HG02981 (cell line): Measurements from ENCODE around the gene RNF121.

ENCODE experiments used
- ATAC-seq: cut with Tn5 transposase; IDR thresholded peaks from one replicate; pipeline ENCODE4 v1.9.1; 2021; ENCODE audit warnings: mild to moderate bottlenecking, moderate library complexity; ENCODE audit not compliant: unreplicated experiment

The RNF121 gene

DNA sequence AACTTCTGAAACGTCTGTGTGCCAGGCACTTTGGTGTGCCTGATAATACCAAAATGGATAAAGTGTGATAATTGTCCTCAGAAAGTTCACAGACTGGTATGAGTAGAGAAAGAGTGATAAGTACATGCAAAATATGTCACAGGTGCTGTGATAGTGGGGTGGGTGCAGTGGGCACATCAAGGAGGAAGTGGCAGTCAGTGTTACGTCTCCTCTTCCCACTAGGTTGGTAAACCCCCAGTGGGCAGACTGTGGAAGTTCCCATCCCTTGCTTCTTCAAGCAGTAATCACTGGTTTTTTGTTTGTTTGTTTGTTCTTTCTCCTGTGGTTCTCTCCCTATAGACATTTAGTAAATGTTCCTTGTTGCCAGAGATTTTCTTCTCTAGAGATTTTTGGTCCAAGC is 5.4 kb downstream of the RNF121 start:
- no peak for ATAC-seq

DNA sequence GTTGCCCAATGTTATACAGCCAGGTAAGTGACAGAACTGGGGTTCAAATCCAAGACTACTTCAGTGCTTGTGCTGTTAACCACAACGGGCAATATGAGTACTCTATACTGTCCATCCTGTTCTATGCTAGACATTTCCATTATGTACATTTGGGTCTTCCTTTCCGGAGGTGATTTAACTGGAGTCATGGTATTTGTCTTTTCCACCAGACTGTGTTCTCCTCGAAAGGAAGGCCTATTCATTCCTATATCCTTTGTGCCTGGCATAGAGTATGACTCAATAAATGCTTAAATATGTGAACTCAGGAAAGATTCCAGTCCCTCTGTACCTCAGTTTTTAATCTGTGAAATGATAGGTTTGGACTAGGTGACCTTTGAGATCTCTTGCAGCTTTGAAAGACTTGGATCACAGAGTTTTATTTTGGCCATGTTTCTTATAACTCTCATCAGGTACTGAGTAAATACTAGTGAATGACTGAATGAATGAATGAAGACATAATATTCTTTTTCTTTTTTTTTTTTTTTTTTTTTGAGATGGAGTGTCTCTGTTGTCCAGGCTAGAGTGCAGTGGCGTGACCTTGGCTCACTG is 6.6 kb downstream of the RNF121 start:
- no peak for ATAC-seq

- no peak for ATAC-seq
These were observed 8.0 kb downstream of the RNF121 start for GRCh38 chr11:71936825-71937224.

DNA sequence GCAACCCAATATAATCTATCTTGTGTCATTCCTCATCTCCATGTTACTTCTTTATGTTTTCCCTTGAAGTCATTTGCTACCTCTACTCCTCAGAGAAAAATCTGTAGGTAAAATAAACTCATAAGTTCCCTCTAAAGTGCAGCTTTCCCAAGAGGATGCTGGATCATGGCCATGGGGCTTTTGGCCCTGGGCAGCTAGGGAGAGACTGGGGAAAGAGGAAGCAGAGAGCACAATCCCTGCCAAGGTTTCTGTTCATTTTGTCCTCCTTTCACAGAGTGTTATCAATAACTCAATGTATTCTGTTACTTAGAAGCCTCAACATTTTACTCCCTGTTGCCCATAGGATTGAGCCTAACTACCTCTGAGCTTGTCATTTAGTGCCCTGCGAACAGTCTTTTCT is 9.0 kb downstream of the RNF121 start:
- no peak for ATAC-seq

DNA sequence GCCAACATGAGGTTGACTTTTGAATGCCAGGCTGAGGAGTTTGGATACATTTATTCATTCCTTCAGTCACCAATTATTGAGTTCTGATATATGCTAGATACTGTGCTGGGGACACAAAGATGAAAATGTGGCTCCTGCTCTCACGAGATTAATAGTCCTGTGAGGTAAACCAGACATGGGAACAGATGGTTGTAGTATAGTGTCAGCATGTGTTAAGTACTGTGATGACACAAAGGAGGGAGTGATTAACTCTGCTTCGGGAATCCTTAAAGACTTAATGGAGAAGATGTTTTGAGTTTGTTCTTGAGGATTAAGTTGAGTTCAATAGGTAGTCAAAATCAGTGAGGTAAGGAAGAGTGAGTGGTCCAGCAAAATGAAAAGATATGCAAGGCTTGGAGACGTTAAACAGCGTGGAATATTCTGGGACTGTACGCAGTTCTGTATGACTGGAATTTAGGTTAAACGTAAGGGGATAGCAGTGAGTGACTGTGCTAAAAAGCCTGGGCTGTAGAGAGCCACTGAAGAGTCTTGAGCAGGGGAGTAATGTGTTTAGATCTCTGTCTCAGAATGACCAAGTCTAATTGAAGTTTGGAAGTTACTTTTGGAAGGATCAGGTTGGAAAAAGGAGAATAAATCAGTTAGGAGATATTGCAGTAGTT is 11.8 kb downstream of the RNF121 start:
- ATAC-seq = no peak

DNA sequence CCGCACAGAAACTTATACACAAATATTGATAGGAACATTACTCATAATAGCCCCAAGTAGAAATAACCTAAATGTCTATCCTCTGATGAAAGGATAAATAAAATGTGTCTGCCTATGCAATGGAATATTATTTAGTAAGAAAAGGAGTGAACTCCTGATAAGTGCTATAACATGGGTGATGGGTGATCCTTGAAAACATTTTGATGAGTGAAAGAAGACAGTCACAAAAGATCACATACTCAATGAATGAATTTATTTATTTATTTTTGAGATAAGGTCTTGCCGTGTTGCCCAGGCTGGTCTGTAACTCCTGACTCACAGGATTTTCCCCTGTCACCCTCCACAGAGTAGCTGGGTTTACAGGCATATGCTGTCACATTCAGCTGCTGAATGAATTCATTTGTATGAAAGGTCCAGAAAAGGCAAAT is 17.3 kb downstream of the RNF121 start:
- ATAC-seq = no peak

DNA sequence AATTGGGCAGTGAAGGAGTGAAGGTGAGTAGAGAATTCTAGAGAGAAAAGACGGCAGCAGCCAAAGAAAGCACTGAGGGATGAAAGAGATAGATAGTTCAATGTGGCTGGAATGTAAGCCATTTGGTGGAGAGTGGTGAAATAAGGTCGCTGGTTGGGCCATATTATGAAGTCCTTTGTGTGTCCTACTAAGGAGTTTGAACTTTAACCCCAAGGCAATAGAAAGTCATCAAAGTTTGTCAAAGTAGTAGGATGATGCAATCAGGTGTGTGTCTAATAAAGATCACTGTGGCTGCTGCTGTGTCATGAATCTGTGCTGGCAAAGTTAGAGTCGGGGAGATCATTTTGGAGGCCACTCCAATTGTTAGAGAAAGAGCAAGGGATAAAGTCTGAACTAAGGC is 18.7 kb downstream of the RNF121 start:
- no peak for ATAC-seq

GRCh38 chr11:71948314-71949027 is 19.6 kb downstream of the RNF121 start:
- no peak for ATAC-seq

DNA sequence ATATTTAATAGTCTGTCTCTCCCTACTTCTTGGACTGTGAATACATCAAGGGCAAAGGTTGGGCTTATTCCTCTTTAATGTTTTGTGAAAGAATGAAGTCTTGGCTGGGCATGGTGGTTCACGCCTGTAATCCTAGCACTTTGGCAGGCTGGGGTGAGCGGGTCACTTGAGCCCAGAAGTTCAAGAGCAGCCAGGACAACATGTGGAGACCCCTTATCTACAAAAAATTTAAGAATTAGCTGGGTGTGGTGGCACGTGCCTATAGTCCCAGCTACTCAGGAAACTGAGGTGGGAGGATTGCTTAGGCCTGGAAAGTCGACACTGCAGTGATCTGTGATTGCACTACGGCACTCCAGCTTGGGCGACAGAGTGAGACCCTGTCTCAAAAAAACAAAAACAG is 20.2 kb downstream of the RNF121 start:
- ATAC-seq = no peak

DNA sequence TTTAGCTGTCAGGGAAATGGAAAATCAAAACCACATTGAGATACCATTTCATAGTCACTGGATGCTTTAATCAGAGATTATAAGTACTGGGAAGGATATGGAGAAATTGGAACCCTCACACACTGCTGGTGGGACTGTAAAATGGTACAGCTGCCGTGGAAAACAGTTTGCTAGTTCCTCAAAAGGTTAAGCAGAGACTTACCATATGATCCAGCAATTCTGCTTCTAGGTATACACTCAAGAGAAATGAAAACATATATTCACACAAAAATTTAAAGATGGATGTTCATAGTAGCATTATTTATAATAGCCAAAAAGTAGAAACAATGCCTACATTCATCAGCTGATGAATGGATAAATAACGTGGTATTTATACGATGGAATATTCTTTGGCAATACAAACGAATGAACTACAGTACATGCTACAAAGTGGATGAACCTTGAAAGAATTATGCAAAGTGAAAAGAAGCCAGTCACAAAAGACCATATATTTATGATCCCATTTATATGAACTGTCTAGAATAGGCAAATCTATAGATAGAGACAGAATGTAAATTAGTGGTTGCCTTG is 23.0 kb downstream of the RNF121 start:
- no peak for ATAC-seq

GRCh38 chr11:71955898-71956456 is 27.1 kb downstream of the RNF121 start:
- no peak for ATAC-seq

DNA sequence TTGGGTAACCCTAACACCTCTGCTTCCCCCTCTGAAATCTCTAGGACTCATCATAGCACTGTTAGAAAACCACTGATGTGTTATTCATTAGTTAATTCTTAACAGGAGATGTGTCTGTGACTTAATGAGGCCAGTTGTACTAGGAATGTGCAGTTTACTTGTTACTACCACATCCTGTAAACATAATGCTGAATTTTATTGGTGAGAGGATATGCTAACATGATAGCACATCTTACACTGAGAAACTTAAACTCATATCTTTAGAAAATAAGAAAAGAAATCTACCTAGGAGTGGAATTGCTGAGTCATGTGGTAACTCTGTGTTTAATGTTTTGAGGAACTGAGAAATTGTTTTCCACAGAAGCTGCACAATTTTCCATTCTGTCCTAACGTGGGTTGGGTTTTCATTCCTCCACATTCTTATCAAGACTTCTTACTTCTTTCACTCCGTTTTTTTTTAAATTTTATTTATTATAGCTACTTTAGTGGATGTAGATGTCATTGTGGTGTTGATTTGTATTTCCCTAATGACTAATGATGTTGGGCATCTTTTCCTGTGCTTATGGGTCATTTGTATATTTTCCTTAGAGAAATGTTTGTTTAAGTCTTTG is 33.7 kb downstream of the RNF121 start:
- ATAC-seq = peak; percentile 81

DNA sequence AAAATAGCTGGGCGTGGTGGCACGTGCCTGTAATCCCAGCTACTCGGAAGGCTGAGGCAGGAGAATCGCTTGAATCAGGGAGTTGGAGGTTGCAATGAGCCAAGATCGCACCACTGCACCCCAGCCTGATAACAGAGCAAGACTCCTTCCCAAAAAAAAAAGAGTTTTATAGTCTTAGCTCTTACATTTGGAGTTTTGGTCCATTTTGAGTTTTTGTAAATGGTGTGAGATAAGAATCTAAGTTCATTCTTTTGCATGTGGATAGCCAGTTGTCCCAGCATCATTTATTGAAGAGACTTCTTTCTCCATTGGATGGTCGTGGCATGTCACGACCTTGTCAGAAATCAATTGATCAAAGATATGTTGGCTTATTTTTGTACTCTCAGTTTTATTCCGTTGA is 34.6 kb downstream of the RNF121 start:
- no peak for ATAC-seq

- ATAC-seq = no peak
These were observed 35.8 kb downstream of the RNF121 start for GRCh38 chr11:71964641-71965040.

DNA sequence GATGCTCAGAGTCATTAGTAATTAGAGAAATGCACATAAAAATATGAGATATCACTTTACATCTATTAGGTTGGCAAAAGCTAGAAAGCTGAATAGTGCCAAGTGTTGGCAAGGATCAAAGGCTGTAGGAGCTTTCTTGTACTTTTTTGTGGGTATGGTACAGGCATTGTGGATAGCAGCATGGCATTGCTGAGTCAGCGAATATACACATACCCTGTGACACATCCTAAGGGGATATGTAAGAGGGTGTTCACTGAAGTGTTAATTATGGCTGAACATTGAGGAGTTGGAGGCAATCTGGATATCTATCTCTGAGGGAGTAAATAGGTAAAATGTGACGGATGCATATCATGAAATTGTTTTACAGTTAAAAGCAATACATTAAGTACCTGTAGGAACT is 42.8 kb downstream of the RNF121 start:
- no peak for ATAC-seq

DNA sequence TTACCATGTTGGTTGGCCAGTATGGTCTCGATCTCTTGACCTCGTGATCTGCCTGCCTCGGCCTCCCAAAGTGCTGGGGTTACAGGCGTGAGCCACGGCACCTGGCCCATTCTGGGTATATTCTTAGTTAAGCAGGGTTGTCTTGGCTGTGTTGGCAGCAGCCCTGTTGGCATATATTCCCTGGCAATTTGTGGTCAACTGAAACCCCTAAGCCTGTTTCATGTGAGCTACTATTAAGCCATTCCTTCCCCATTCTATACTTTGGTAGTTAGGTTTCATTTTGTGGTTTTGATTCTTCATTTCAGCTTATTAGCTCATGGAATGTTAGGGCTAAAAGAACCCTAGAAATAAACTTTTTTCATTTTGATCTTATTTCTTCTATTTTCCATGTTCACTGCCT is 47.7 kb downstream of the RNF121 start:
- ATAC-seq = no peak

DNA sequence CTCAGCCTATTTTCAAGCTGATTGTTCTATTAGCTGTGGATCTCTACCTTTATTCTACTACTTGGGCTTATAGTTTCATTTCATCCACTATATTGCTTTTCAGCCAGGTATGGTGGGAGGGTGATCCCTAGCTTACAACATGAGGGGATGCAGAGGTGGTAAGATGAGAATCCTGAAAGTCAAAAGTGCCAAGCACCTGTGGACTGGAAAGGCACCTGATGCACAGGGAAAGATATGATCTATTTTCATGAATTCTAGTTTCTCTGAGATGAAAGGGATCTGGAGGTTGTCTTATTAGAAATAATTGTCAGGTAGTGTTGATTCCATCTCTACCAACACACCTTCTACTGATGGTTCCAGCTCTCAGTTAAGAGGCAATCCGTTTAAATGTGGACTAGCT is 48.2 kb downstream of the RNF121 start:
- ATAC-seq = no peak

GRCh38 chr11:71977743-71978418 is 49.0 kb downstream of the RNF121 start:
- no peak for ATAC-seq

- ATAC-seq = no peak
These were observed 50.2 kb downstream of the RNF121 start for GRCh38 chr11:71979094-71979493.

DNA sequence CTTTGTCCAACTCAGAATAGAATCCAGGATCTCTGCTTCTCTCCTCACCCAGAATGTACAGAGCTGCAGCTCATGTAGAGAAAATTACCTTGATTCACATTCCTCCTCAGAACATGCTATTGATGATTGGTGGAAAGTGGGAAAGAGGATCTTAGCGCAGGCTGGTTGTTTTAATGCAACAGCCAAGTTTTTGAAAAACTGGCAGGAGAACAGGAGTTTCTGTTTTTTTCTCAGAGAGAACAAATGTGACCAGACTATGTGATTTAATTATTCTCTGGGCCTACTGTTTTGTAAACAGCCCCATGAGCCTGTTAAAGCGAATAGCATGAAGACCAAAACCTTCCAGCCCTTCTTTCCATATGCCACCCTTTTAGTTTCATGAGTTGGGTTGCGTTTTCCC is 50.8 kb downstream of the RNF121 start:
- no peak for ATAC-seq

DNA sequence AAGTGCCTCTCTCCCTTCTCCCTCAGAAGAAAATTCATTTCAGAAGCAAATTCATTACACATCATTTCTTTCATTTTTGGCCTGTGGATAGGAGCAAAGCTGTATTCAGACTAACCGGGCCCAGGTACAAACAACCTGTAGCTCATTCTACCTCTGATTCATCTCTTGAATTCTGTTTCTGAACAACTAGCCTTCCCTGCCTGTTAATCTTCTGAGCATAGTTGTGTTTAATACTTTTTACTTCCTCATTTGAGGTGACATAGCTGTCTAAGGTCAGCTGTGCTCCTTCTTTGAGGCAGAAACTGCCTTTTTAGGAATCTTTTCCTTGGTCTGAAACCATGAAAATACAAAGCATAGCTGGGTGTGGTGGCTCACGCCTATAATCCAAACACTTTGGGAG is 57.3 kb downstream of the RNF121 start:
- no peak for ATAC-seq
